Measurements from ENCODE around the gene MEAK7.

MEAK7 gene

DNA sequence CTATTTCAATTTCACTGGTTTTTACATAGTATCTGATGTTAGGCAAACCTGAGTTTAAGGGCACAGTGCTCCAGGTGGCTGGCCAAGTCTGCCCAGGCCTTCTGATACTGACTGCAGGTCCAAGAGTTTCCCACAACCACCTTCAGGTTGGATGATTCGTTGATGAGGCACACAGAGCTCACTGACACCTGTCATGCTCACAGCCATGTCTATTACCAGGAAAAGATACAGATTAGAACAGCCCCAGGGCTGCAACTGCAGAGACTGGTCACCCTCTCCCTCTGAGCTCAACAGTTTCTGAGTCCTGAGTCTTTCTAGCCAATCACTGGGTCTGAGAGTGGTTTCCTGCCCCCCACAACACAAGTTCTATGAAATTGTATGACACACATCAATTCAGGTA is 37.2 kb downstream of the MEAK7 start:
- TF ChIP-seq TCF12 (IDR thresholded peaks at IDR 0.05; ENCODE audit: low read depth): no peak
- no peak for TF ChIP-seq MAX (IDR thresholded peaks at IDR 0.05)

GRCh38 chr16:84466692-84467091 is 37.8 kb downstream of the MEAK7 start:
- TF ChIP-seq YY1 (IDR thresholded peaks at IDR 0.05; ENCODE audit: low read depth) (no peak), MAX (IDR thresholded peaks at IDR 0.05) (no peak), ZBTB7A (IDR thresholded peaks at IDR 0.05; ENCODE audit: low read depth) (no peak), CREB1 (IDR thresholded peaks at IDR 0.05; ENCODE audit: low read depth) (no peak), EGR1 (IDR thresholded peaks at IDR 0.05) (no peak)
- TF ChIP-seq, protein P1, sequence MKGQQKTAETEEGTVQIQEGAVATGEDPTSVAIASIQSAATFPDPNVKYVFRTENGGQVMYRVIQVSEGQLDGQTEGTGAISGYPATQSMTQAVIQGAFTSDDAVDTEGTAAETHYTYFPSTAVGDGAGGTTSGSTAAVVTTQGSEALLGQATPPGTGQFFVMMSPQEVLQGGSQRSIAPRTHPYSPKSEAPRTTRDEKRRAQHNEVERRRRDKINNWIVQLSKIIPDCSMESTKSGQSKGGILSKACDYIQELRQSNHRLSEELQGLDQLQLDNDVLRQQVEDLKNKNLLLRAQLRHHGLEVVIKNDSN (IDR thresholded peaks at IDR 0.05): no peak
- TF ChIP-seq, protein P2, sequence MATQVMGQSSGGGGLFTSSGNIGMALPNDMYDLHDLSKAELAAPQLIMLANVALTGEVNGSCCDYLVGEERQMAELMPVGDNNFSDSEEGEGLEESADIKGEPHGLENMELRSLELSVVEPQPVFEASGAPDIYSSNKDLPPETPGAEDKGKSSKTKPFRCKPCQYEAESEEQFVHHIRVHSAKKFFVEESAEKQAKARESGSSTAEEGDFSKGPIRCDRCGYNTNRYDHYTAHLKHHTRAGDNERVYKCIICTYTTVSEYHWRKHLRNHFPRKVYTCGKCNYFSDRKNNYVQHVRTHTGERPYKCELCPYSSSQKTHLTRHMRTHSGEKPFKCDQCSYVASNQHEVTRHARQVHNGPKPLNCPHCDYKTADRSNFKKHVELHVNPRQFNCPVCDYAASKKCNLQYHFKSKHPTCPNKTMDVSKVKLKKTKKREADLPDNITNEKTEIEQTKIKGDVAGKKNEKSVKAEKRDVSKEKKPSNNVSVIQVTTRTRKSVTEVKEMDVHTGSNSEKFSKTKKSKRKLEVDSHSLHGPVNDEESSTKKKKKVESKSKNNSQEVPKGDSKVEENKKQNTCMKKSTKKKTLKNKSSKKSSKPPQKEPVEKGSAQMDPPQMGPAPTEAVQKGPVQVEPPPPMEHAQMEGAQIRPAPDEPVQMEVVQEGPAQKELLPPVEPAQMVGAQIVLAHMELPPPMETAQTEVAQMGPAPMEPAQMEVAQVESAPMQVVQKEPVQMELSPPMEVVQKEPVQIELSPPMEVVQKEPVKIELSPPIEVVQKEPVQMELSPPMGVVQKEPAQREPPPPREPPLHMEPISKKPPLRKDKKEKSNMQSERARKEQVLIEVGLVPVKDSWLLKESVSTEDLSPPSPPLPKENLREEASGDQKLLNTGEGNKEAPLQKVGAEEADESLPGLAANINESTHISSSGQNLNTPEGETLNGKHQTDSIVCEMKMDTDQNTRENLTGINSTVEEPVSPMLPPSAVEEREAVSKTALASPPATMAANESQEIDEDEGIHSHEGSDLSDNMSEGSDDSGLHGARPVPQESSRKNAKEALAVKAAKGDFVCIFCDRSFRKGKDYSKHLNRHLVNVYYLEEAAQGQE (IDR thresholded peaks at IDR 0.05; ENCODE audit: low read depth): no peak

DNA sequence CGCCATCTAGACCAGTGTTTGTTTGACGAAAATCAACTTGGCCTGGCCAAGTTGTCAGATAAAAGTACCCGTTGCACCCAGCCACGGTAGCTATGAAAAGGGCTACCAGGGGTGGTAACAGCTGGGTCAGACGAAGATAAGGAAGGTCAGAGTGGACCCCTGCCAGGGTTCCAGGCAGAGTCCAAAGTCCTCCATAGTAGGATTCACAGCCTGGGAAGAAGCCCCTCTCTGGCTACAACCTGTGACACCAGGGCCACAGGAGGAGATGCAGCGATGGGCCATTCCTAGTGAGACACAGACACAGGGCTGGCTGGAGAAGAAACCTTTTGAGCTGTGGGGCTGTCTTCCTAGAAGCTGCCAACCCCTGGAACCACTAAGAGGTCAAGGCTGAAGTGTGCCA is 39.3 kb downstream of the MEAK7 start:
- TF ChIP-seq TCF12 (IDR thresholded peaks at IDR 0.05; ENCODE audit: low read depth) (no peak), CREB1 (IDR thresholded peaks at IDR 0.05; ENCODE audit: low read depth) (no peak), FOXM1 (IDR thresholded peaks at IDR 0.05; ENCODE audit: borderline replicate concordance, low read depth) (no peak), NFIC (IDR thresholded peaks at IDR 0.05) (no peak), MAX (IDR thresholded peaks at IDR 0.05) (no peak), TEAD4 (IDR thresholded peaks at IDR 0.05) (no peak), YY1 (IDR thresholded peaks at IDR 0.05; ENCODE audit: low read depth) (no peak), TAF1 (IDR thresholded peaks at IDR 0.05; ENCODE audit: low read depth) (no peak), ZBTB7A (IDR thresholded peaks at IDR 0.05; ENCODE audit: low read depth) (no peak), EP300 (IDR thresholded peaks at IDR 0.05; ENCODE audit: borderline replicate concordance) (no peak), CEBPB (IDR thresholded peaks at IDR 0.05) (no peak)
- TF ChIP-seq, protein P1 (IDR thresholded peaks at IDR 0.05): no peak
- TF ChIP-seq, protein P2 (IDR thresholded peaks at IDR 0.05; ENCODE audit: low read depth): no peak

DNA sequence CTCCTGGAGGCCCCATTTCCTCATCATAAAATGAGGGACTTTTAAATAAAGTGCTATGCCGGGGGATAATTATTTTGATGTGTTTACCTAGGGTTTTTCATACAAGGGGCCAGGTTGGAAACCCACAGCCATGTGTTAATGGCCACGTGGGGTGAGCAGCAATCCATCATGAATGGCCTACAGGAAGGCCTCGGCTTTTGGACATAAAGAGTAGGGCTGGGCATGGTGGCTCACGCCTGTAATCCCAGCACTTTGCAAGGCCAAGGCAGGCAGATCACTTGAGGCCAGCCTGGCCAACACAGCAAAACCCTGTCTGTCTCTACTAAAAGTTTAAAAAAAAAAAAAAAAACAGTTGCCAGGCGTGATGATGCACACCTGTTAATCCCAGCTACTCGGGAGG is 40.3 kb downstream of the MEAK7 start:
- TF ChIP-seq MAX (IDR thresholded peaks at IDR 0.05) (no peak), TEAD4 (IDR thresholded peaks at IDR 0.05) (no peak), YY1 (IDR thresholded peaks at IDR 0.05; ENCODE audit: low read depth) (no peak), TCF12 (IDR thresholded peaks at IDR 0.05; ENCODE audit: low read depth) (no peak), FOXM1 (IDR thresholded peaks at IDR 0.05; ENCODE audit: borderline replicate concordance, low read depth) (no peak), EGR1 (IDR thresholded peaks at IDR 0.05) (no peak), CEBPB (IDR thresholded peaks at IDR 0.05) (no peak), ZBTB7A (IDR thresholded peaks at IDR 0.05; ENCODE audit: low read depth) (no peak), TAF1 (IDR thresholded peaks at IDR 0.05; ENCODE audit: low read depth) (no peak), RAD21 (IDR thresholded peaks at IDR 0.05; ENCODE audit: low read depth) (no peak)
- TF ChIP-seq, protein P2 (IDR thresholded peaks at IDR 0.05; ENCODE audit: low read depth): no peak
- TF ChIP-seq, protein P1 (IDR thresholded peaks at IDR 0.05): no peak

Measured in Ishikawa (cell line).